BJ (cell line): ENCODE results near the gene ARHGAP25. TPM values are rescaled to one million over a fixed set of nuclear protein-coding genes. Genes with fewer than 3 reads are reported as not detected.

Experiments used
- CTCF ChIA-PET: fragments of 350-600 bp; formaldehyde crosslinking; extraction: SDS; loops from one replicate; lab custom pipeline; 2021; ENCODE audit warnings: antibody characterized with exemption, inconsistent platforms; lab: Yijun Ruan, JAX
- POLR2A ChIA-PET: fragments of 300-600 bp; sonication (Branson Sonifier 250); formaldehyde crosslinking; extraction: SDS; loops from one replicate; lab custom pipeline; 2021; ENCODE audit warnings: antibody characterized with exemption; lab: Charles Lee
- DNase-seq: peaks from one replicate; pipeline ENCODE4 v3.0.0-alpha.2; 2011; ENCODE audit warnings: low read depth
- H3K27me3 ChIP-seq: 2 replicates; pipeline ENCODE4 v1.6.0; 2011; ENCODE audit warnings: low read length; ENCODE audit not compliant: control insufficient read depth, insufficient read depth
- H3K36me3 ChIP-seq: 2 replicates; pipeline ENCODE4 v1.5.1; 2011; ENCODE audit warnings: low read length; ENCODE audit not compliant: control insufficient read depth, insufficient read depth
- H3K4me3 ChIP-seq: 2 replicates; pipeline ENCODE4 v1.5.1; 2011; ENCODE audit warnings: low read depth, mild to moderate bottlenecking, control low read depth, low read length
- CTCF ChIP-seq: IDR thresholded peaks from 2 replicates; pipeline ENCODE4 v1.5.1; 2011; ENCODE audit warnings: low read depth, mild to moderate bottlenecking, control low read depth, inconsistent platforms, low read length, moderate library complexity; ENCODE audit not compliant: insufficient read depth
- polyA plus RNA-seq: library from polyadenylated mRNA; depleted of rRNA; stranded (reverse); fragments of >200 nt; gene quantifications from 2 replicates; pipeline ENCODE4 v1.2.3, GENCODE V29; 2011

Gene ARHGAP25
- polyA plus RNA-seq, 1 experiment, result not detected

- Histone ChIP-seq H3K4me3 (no peak overlapping the region), H3K36me3 (no peaks in the 10 kb centered on the region), H3K27me3 (peaks cover 2% of the 10 kb centered on the region; the same call in 1 of the 2 replicates)
- POLR2A ChIA-PET, result no interaction called here
- DNase-seq, result no peak
- TF ChIP-seq CTCF, result no peak
- CTCF ChIA-PET, result interaction anchor here (1.0 to 5.7 kb wide), 4 partner anchors 16 to 286 kb away, joined by 3 to 97 read pairs (median 36); no protein-coding TSS in a partner anchor
Observed at GRCh38 chr2:68749345-68749744, 14.7 kb downstream of the ARHGAP25 start.

DNA sequence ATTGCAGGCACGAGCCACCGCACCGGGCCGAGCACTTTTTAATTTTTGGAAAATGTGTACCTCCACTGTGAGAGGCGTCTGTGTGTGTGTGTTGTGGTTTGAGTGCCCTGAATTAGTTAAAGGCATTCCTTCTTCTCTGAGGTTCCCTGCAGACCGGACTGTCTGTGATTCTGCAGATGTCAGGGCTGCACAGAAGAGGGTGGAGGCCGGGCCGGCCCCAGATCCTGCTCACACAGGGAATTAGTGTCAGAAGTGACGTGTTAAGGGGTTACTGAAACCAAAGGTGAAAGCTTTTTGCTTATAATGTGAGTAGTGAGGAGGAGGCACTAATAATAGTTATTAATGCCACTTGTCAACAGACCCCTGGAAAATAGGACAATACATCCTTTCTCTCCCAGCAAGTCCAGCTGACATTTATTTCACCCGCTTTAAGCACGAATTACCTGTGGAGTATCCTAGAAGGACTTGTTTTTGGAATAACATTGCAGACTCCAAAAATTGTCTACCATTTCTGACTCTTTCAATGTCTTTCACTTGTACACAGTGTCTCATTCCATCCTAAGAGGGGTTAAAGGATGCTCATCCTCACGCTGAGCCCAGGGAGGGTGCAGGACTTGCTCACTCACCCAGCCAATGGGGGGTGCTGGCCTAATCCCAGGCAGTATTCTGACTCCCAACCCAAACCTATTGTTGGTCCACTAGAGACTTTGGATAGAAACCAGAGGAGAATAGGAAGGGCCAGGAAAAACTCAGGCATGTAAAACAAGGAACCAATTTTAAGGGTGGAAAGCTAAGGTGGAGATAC lies 16.2 kb downstream of the ARHGAP25 start:
- no peak for TF ChIP-seq CTCF
- ChIA-PET CTCF (interaction anchor here (0.6 to 5.7 kb wide), 41 partner anchors 10 to 944 kb away, joined by 3 to 97 read pairs (median 6); partner anchors contain the start of gene ARHGAP25), POLR2A (no interaction called here)
- H3K4me3 ChIP-seq, result no peak overlapping the region
- no peaks in the 10 kb centered on the region for H3K36me3 ChIP-seq
- H3K27me3 ChIP-seq, result peaks cover 2% of the 10 kb centered on the region; the same call in 1 of the 2 replicates
- no peak for DNase-seq

- peak; percentile 29 for DNase-seq
- ChIA-PET POLR2A (interaction anchor here (0.8 kb wide), 1 partner anchor 11 kb away, joined by 3 read pairs; no protein-coding TSS in a partner anchor), CTCF (interaction anchor here (0.6 to 5.7 kb wide), 54 partner anchors 11 to 944 kb away, joined by 3 to 97 read pairs (median 5); partner anchors contain the start of gene ARHGAP25)
- Histone ChIP-seq H3K4me3 (no peak overlapping the region), H3K27me3 (peaks cover 2% of the 10 kb centered on the region; the same call in 1 of the 2 replicates), H3K36me3 (no peaks in the 10 kb centered on the region)
- TF ChIP-seq CTCF, result peak; percentile 95
Observed at GRCh38 chr2:68751397-68752339, 17.1 kb downstream of the ARHGAP25 start.

DNA sequence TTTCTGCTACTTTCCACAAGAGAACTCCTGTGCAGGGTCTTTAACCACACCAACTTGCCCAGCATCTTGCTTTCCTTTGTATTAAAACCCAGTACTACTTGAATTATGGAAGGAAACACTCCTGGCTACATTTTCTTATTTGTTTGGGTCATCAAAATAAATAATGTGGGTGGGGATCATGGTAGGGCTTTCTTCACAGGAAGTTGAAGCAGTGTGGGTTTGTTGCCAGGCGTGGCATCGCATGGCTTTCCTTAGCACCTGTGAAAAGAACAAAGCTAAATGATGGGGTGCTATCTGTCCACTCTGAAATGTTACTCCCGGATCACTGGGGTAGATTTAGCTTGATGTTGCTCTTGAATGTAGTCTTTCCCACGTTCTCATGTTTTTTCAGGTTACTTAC lies 18.7 kb downstream of the ARHGAP25 start:
- DNase-seq, result no peak
- no peak for TF ChIP-seq CTCF
- Histone ChIP-seq H3K36me3 (no peaks in the 10 kb centered on the region), H3K4me3 (no peak overlapping the region), H3K27me3 (0 out of 2 replicates have a peak, but pooled peaks cover 2% of the 10 kb centered on the region)
- CTCF ChIA-PET, result interaction anchor here (0.6 to 2.5 kb wide), 11 partner anchors 14 to 172 kb away, joined by 3 to 7 read pairs (median 5); no protein-coding TSS in a partner anchor
- POLR2A ChIA-PET, result no interaction called here
